Naive thymus-derived CD4-positive, alpha-beta T cell (primary cell): ENCODE measurements around the gene TDG. TPM values are rescaled to one million over a fixed set of nuclear protein-coding genes. Genes with fewer than 3 reads are reported as not detected.
A peak's percentile ranks its signal among the peaks of the same experiment; 100 is the strongest.

ENCODE experiments used
- ATAC-seq: fragments of 150-1000 bp; cut with Tn5 transposase; 2 replicates; pipeline ENCODE4 v1.10.0; 2021; ENCODE audit warnings: mild to moderate bottlenecking, moderate library complexity
- CTCF ChIA-PET: fragments of 350-600 bp; sonication (Branson Sonifier 250); formaldehyde crosslinking; loops from one replicate; lab custom pipeline; 2021; ENCODE audit warnings: antibody characterized with exemption; lab: Charles Lee
- POLR2A ChIA-PET: fragments of 350-600 bp; sonication (Branson Sonifier 250); formaldehyde crosslinking; loops from one replicate; lab custom pipeline; 2021; ENCODE audit warnings: antibody characterized with exemption, inconsistent platforms; lab: Charles Lee
- DNase-seq, 9 donors: peaks; one replicate each; pipeline versions ENCODE4 v3.0.0 to v3.0.0-alpha.2; 2020 to 2022; ENCODE audit warnings: mixed read lengths in 1 of 9
- H3K27ac ChIP-seq: one replicate; pipeline ENCODE4 v1.7.0; 2013; ENCODE audit warnings: mild to moderate bottlenecking, low read depth, low read length, moderate library complexity
- H3K27me3 ChIP-seq, 2 donors: one replicate each; pipeline ENCODE4 v1.7.0; 2013; ENCODE audit warnings: low read length in 2 of 2, mild to moderate bottlenecking in 2 of 2, moderate library complexity in 2 of 2; ENCODE audit not compliant: control insufficient read depth in 2 of 2, insufficient read depth in 2 of 2
- H3K36me3 ChIP-seq, 3 experiments: 1 replicate in 2 of 3; 2 replicates in 1 of 3; pipeline ENCODE4 v1.7.0; 2013; ENCODE audit warnings: low read length in 3 of 3, mild to moderate bottlenecking in 3 of 3, moderate library complexity in 1 of 3; ENCODE audit not compliant: insufficient read depth in 3 of 3, control insufficient read depth in 2 of 3
- H3K4me1 ChIP-seq, 2 donors: one replicate each; pipeline ENCODE4 v1.7.0; 2013; ENCODE audit warnings: low read length in 2 of 2, mild to moderate bottlenecking in 2 of 2, moderate library complexity in 1 of 2; ENCODE audit not compliant: control insufficient read depth in 2 of 2, insufficient read depth in 2 of 2
- H3K4me3 ChIP-seq: 2 replicates; pipeline ENCODE4 v1.7.0; 2013; ENCODE audit warnings: mild to moderate bottlenecking, low read length
- H3K9me3 ChIP-seq, 3 experiments: 1 replicate in 2 of 3; 2 replicates in 1 of 3; pipeline ENCODE4 v1.7.0; 2013; ENCODE audit warnings: low read length in 3 of 3; ENCODE audit not compliant: control insufficient read depth in 2 of 3
- H3K27ac Mint-ChIP-seq, 9 donors: one replicate each; pipeline ENCODE4 v1.8.0; 2020 to 2022; ENCODE audit warnings: mixed read lengths in 9 of 9, mild to moderate bottlenecking in 8 of 9, moderate library complexity in 5 of 9, inconsistent platforms in 2 of 9
- H3K27me3 Mint-ChIP-seq, 5 donors: one replicate each; pipeline ENCODE4 v1.8.0; 2021 to 2022; ENCODE audit warnings: mixed read lengths in 5 of 5, mild to moderate bottlenecking in 1 of 5
- H3K36me3 Mint-ChIP-seq, 5 donors: one replicate each; pipeline ENCODE4 v1.8.0; 2020 to 2022; ENCODE audit warnings: mixed read lengths in 5 of 5, mild to moderate bottlenecking in 3 of 5, inconsistent platforms in 1 of 5
- H3K4me1 Mint-ChIP-seq, 7 donors: one replicate each; pipeline ENCODE4 v1.8.0; 2020 to 2022; ENCODE audit warnings: mixed read lengths in 7 of 7, mild to moderate bottlenecking in 3 of 7, inconsistent platforms in 1 of 7
- H3K4me3 Mint-ChIP-seq, 10 donors: one replicate each; pipeline ENCODE4 v1.8.0; 2020 to 2022; ENCODE audit warnings: mild to moderate bottlenecking in 10 of 10, mixed read lengths in 10 of 10, moderate library complexity in 6 of 10, inconsistent platforms in 2 of 10
- H3K9me3 Mint-ChIP-seq, 11 donors: one replicate each; pipeline ENCODE4 v1.8.0; 2020 to 2022; ENCODE audit warnings: mixed read lengths in 11 of 11, mild to moderate bottlenecking in 4 of 11, inconsistent platforms in 1 of 11, moderate library complexity in 1 of 11
- intact Hi-C, 2 donors: fragments of 100-400 bp; cut with micrococcal nuclease; formaldehyde crosslinking; loops; one replicate each; pipeline ENCODE4 v1.15.1; 2023
- polyA plus RNA-seq, 2 donors: library from polyadenylated mRNA; unstranded; fragments of 300-500 nt; fragmentation: Illumina TruSeq; gene quantifications; one replicate each; pipeline ENCODE4 v1.2.3, GENCODE V29; 2021
- total RNA-seq, 6 experiments: library from RNA in 5 of 6; stranded (reverse) in 5 of 6; gene quantifications; 1 replicate in 5 of 6; 2 replicates in 1 of 6; pipeline ENCODE4 v1.2.3 and lab custom pipeline; 2021 to 2026

Gene TDG
- total and polyA plus RNA-seq, 7 experiments from 2014 or later, result 15.4 to 43.0 (median 23.7) TPM

GRCh38 chr12:103964805-103965204, 867 bp upstream of the TDG start:
- peaks cover 34 to 57% (median 52%) of the 10 kb centered on the region in 7 donors for H3K4me1 Mint-ChIP-seq
- H3K4me3 ChIP-seq, result peak overlapping the region; percentile 87
- CTCF ChIA-PET, result interaction anchor here (0.6 to 1.8 kb wide), 6 partner anchors 9 to 144 kb away, joined by 3 to 11 read pairs (median 7); a partner anchor contains a TSS
- peaks cover 0 to 10% (median 3%) of the 10 kb centered on the region in 5 donors for H3K36me3 Mint-ChIP-seq
- H3K9me3 ChIP-seq, result no peaks in the 10 kb centered on the region
- H3K27ac ChIP-seq, result peak overlapping the region; percentile 94
- no peaks in the 10 kb centered on the region for H3K27me3 ChIP-seq
- no peaks in the 10 kb centered on the region for H3K27me3 Mint-ChIP-seq
- POLR2A ChIA-PET, result interaction anchor here (0.6 to 9.4 kb wide), 18 partner anchors 12 to 175 kb away, joined by 3 to 165 read pairs (median 5); partner anchors contain the start of genes HCFC2, HSP90B1, NFYB and NT5DC3
- peaks cover 0 to 14% (median 0%) of the 10 kb centered on the region in 3 experiments for H3K36me3 ChIP-seq
- intact Hi-C loops, result loop anchor here (1.0 to 10.0 kb wide), 14 partner anchors 8 to 1903 kb away; partner anchors contain the start of genes NT5DC3 (in 2 of the 2), APPL2 (in 1 of the 2), C12orf75 (in 1 of the 2) and HCFC2 (in 1 of the 2)
- H3K9me3 Mint-ChIP-seq, result peaks cover 0 to 3% (median 0%) of the 10 kb centered on the region in 11 donors
- peak overlapping the region; percentile 92 to 99 (median 97) for H3K4me3 Mint-ChIP-seq
- ATAC-seq (no peak), DNase-seq (no peak)
- H3K4me1 ChIP-seq, result peaks cover 31 to 36% of the 10 kb centered on the region in 2 donors
- H3K27ac Mint-ChIP-seq, result peak overlapping the region; percentile 96 to 100 (median 99)

DNA sequence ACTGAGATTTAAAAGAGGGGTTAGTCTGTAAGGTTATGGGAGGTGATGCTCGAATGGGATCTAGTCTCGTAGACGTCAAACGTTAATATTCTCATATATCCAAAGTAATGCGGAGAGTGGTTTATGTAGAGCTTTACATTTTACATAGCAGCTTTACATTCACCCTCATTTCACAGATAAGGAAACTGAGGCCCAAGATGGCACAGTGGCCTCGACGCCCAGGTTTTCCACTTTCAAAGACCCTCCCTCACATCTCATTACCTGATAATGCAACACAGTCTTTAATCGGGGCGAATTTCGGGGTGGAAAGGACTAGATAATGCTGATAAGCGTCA, 450 bp upstream of the TDG start:
- Mint-ChIP-seq H3K4me3 (peak overlapping the region; percentile 92 to 99 (median 97)), H3K4me1 (peaks cover 34 to 62% (median 54%) of the 10 kb centered on the region in 7 donors), H3K27ac (peak overlapping the region; percentile 96 to 100 (median 99)), H3K9me3 (peaks cover 0 to 3% (median 0%) of the 10 kb centered on the region in 11 donors), H3K36me3 (peaks cover 0 to 10% (median 3%) of the 10 kb centered on the region in 5 donors), H3K27me3 (no peaks in the 10 kb centered on the region)
- ChIA-PET CTCF (interaction anchor here (0.6 to 1.8 kb wide), 9 partner anchors 9 to 144 kb away, joined by 3 to 11 read pairs (median 5); a partner anchor contains a TSS), POLR2A (interaction anchor here (0.6 to 9.4 kb wide), 24 partner anchors 12 to 175 kb away, joined by 3 to 165 read pairs (median 5); partner anchors contain the start of genes HCFC2, HSP90B1, NFYB and NT5DC3)
- H3K36me3 ChIP-seq, result peaks cover 0 to 14% (median 0%) of the 10 kb centered on the region in 3 experiments
- H3K4me3 ChIP-seq, result peak overlapping the region; percentile 87
- no peaks in the 10 kb centered on the region for H3K9me3 ChIP-seq
- no peak for ATAC-seq
- DNase-seq, result no peak
- H3K27ac ChIP-seq, result peak overlapping the region; percentile 94
- intact Hi-C loops, result loop anchor here (1.0 to 10.0 kb wide), 14 partner anchors 8 to 1903 kb away; partner anchors contain the start of genes NT5DC3 (in 2 of the 2), APPL2 (in 1 of the 2), C12orf75 (in 1 of the 2) and HCFC2 (in 1 of the 2)
- no peaks in the 10 kb centered on the region for H3K27me3 ChIP-seq
- H3K4me1 ChIP-seq, result peaks cover 31 to 40% of the 10 kb centered on the region in 2 donors

DNA sequence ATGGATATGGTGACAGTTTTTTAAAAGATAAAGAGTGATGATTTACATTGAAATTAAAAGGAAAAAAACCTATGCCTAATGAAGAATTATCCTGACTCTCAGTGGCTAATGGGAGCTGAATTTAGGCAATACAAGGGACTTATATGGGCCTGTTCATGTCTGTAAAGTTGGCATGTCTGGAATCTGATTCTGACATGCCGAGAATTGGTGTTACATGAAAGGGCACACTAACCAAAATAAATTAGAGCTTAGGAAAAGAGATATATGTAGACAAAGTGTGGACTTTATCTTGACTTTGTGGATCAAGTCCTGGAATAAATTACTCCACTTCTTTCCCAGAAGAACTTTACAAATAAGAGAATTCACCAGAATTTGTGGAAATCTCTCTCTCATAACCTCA, 1.1 kb downstream of the TDG start:
- H3K36me3 Mint-ChIP-seq, result peaks cover 0 to 14% (median 3%) of the 10 kb centered on the region in 5 donors

DNA sequence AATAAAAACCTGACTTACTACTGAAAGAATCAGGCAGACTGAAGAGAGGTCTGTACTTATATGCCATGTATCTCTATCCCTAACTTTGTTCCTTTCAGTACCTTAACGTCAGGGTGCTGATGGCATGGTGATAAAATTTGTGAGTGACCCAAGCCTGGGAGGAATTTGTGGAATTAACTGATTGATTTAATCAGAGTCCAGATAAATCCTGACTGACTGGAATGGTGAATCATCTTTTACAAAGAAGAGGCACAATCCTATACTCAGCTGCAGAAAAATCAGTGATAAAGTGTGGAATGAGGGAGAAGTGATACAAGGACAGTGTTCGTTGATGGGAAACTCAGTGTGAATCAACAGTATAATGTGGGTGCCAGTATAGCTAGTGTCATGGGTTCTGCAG, 3.7 kb downstream of the TDG start:
- Mint-ChIP-seq H3K4me1 (peaks cover 41 to 95% (median 80%) of the 10 kb centered on the region in 7 donors), H3K27me3 (no peaks in the 10 kb centered on the region), H3K4me3 (peak overlapping the region in 5 of 10 donors; percentile 0 to 50 (median 8)), H3K27ac (peak overlapping the region in 2 of 9 donors; percentile 21 to 49), H3K36me3 (peaks cover 0 to 17% (median 3%) of the 10 kb centered on the region in 5 donors), H3K9me3 (peaks cover 0 to 3% (median 0%) of the 10 kb centered on the region in 11 donors)
- Histone ChIP-seq H3K27me3 (no peaks in the 10 kb centered on the region), H3K9me3 (no peaks in the 10 kb centered on the region), H3K4me1 (peaks cover 31 to 38% of the 10 kb centered on the region in 2 donors), H3K27ac (no peak overlapping the region), H3K4me3 (no peak overlapping the region), H3K36me3 (peaks cover 0 to 17% (median 0%) of the 10 kb centered on the region in 3 experiments)
- ATAC-seq, result no peak
- POLR2A ChIA-PET, result interaction anchor here (1.1 to 9.4 kb wide), 4 partner anchors 13 to 54 kb away, joined by 3 to 124 read pairs (median 8); partner anchors contain the start of gene HSP90B1
- no peak for DNase-seq
- CTCF ChIA-PET, result interaction anchor here (0.6 kb wide), 1 partner anchor 140 kb away, joined by 3 read pairs; no protein-coding TSS in a partner anchor
- intact Hi-C loops, result loop anchor here (5.0 to 10.0 kb wide), 3 partner anchors 138 to 1365 kb away; partner anchors contain the start of gene C12orf75 (in 1 of the 2)

More for the DNA sequence above, 1.1 kb downstream of the TDG start:
- H3K4me3 ChIP-seq, result peak overlapping the region; percentile 87
- Mint-ChIP-seq H3K27ac (peak overlapping the region; percentile 96 to 100 (median 99)), H3K9me3 (peaks cover 0 to 3% (median 0%) of the 10 kb centered on the region in 11 donors), H3K27me3 (no peaks in the 10 kb centered on the region), H3K4me3 (peak overlapping the region; percentile 92 to 99 (median 97)), H3K4me1 (peaks cover 38 to 77% (median 66%) of the 10 kb centered on the region in 7 donors)
- ATAC-seq (no peak), DNase-seq (no peak)
- H3K27ac ChIP-seq, result peak overlapping the region; percentile 94
- intact Hi-C loops, result loop anchor here (5.0 to 10.0 kb wide), 3 partner anchors 141 to 1368 kb away; partner anchors contain the start of gene C12orf75 (in 1 of the 2)
- H3K4me1 ChIP-seq, result peaks cover 31 to 41% of the 10 kb centered on the region in 2 donors
- H3K36me3 ChIP-seq, result peaks cover 0 to 14% (median 0%) of the 10 kb centered on the region in 3 experiments
- ChIA-PET POLR2A (interaction anchor here (0.5 to 9.4 kb wide), 10 partner anchors 7 to 1140 kb away, joined by 3 to 165 read pairs (median 9); partner anchors contain the start of genes HCFC2, HSP90B1, NFYB and WASHC4), CTCF (interaction anchor here (1.7 to 1.8 kb wide), 2 partner anchors 31 to 142 kb away, joined by 5 to 10 read pairs; no protein-coding TSS in a partner anchor)
- H3K27me3 ChIP-seq, result no peaks in the 10 kb centered on the region
- no peaks in the 10 kb centered on the region for H3K9me3 ChIP-seq

DNA sequence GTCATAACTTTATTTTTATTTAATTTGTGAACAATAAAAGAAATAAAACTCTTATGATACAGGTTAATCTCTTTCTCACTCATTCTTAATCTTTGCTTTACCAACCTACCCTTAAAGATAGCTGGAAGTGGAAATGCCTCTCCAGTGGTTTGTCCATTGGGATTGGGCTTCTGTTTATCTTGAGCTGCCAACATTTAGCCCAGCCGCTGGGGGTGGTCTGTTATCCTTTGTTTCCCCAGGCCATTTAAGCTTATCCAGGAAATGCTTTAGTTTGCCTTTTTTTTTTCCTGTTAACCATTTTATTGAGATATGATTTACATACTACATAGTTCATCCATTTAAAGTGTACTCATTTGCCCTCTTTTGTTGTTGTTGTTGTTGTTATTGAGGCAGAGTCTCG, 8.2 kb downstream of the TDG start:
- DNase-seq (no peak), ATAC-seq (no peak)
- ChIA-PET CTCF (interaction anchor here (0.6 kb wide), 1 partner anchor 147 kb away, joined by 8 read pairs; no protein-coding TSS in a partner anchor), POLR2A (interaction anchor here (0.8 to 2.0 kb wide), 3 partner anchors 8 to 44 kb away, joined by 3 to 9 read pairs (median 8); partner anchors contain the start of gene HSP90B1)
- Mint-ChIP-seq H3K4me1 (peaks cover 18 to 68% (median 61%) of the 10 kb centered on the region in 7 donors), H3K27me3 (no peaks in the 10 kb centered on the region), H3K36me3 (peaks cover 0 to 23% (median 11%) of the 10 kb centered on the region in 5 donors), H3K27ac (peak overlapping the region in 4 of 9 donors; percentile 45 to 70 (median 56)), H3K9me3 (peaks cover 0 to 2% (median 0%) of the 10 kb centered on the region in 11 donors), H3K4me3 (peak overlapping the region in 1 of 10 donors; percentile 35)
- peaks cover 0 to 24% (median 5%) of the 10 kb centered on the region in 3 experiments for H3K36me3 ChIP-seq
- H3K9me3 ChIP-seq, result no peaks in the 10 kb centered on the region
- peaks cover 9 to 14% of the 10 kb centered on the region in 2 donors for H3K4me1 ChIP-seq
- H3K27me3 ChIP-seq, result no peaks in the 10 kb centered on the region
- intact Hi-C loops, result no loop called here
- no peak overlapping the region for H3K27ac ChIP-seq
- H3K4me3 ChIP-seq, result no peak overlapping the region

DNA sequence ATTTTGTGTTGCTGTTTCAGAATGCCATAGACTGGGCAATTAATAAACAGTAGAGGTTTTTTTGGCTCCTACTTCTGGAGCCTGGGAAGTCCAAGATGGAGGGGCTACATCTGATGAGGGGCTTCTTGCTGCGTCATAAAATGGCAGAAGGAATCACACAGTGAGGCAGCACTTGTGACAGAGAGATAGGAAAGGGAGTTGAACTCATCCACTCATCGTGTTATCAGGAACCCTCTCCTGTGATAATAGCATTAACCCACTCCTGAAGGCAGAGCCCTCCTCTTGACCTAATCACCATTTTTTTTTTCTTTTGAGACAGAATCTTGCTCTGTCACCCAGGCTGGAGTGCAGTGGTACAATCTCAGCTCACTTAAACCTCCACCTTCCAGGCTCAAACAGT, 9.7 kb downstream of the TDG start:
- Histone ChIP-seq H3K27ac (no peak overlapping the region), H3K4me3 (no peak overlapping the region), H3K4me1 (no peaks in the 10 kb centered on the region), H3K9me3 (no peaks in the 10 kb centered on the region), H3K36me3 (peaks cover 0 to 33% (median 5%) of the 10 kb centered on the region in 3 experiments), H3K27me3 (no peaks in the 10 kb centered on the region)
- intact Hi-C loops, result no loop called here
- peaks cover 0 to 2% (median 0%) of the 10 kb centered on the region in 11 donors for H3K9me3 Mint-ChIP-seq
- peaks cover 16 to 58% (median 46%) of the 10 kb centered on the region in 7 donors for H3K4me1 Mint-ChIP-seq
- H3K27ac Mint-ChIP-seq, result peak overlapping the region in 2 of 9 donors; percentile 67 to 82
- CTCF ChIA-PET, result no interaction called here
- H3K36me3 Mint-ChIP-seq, result peaks cover 0 to 21% (median 11%) of the 10 kb centered on the region in 5 donors
- no peak for ATAC-seq
- no peak overlapping the region for H3K4me3 Mint-ChIP-seq
- no peak for DNase-seq
- H3K27me3 Mint-ChIP-seq, result no peaks in the 10 kb centered on the region
- POLR2A ChIA-PET, result no interaction called here
